ENCODE results near the gene PPP3R1.

The PPP3R1 gene

GRCh38 chr2:68236103-68236734 lies 16.1 kb downstream of the PPP3R1 start:
- no peak overlapping the region for H2AFZ ChIP-seq (ENCODE audit: low read depth)
- TF ChIP-seq CTCF (conservative IDR thresholded peaks at IDR 0.05; ENCODE audit: low read depth, low read length) = no peak
- H3K36me3 ChIP-seq (ENCODE audit: insufficient read depth) = no peaks in the 10 kb centered on the region
- peaks cover 89% of the 10 kb centered on the region for H4K20me1 ChIP-seq (ENCODE audit: insufficient read depth)
- no peaks in the 10 kb centered on the region for H3K27me3 ChIP-seq (ENCODE audit: insufficient read depth, low read depth)
- H3K4me1 ChIP-seq (ENCODE audit: low read depth, poor library complexity, severe bottlenecking) = peaks cover 56% of the 10 kb centered on the region
- no peak overlapping the region for H3K9ac ChIP-seq
- H3K4me3 ChIP-seq (IDR thresholded peaks at IDR 0.05; ENCODE audit: insufficient read depth, low read depth, low read length) = no peak overlapping the region
- peaks cover 98% of the 10 kb centered on the region for H3K79me2 ChIP-seq (ENCODE audit: insufficient read depth, low read depth)
- no peak overlapping the region for H3K4me2 ChIP-seq
- no peak overlapping the region for H3K27ac ChIP-seq

GRCh38 chr2:68235090-68235489 lies 17.2 kb downstream of the PPP3R1 start:
- Histone ChIP-seq H3K4me2 (no peak overlapping the region), H4K20me1 (ENCODE audit: insufficient read depth) (peaks cover 92% of the 10 kb centered on the region), H3K9ac (no peak overlapping the region), H3K27me3 (ENCODE audit: insufficient read depth, low read depth) (no peaks in the 10 kb centered on the region), H3K36me3 (ENCODE audit: insufficient read depth) (no peaks in the 10 kb centered on the region), H3K4me3 (IDR thresholded peaks at IDR 0.05; ENCODE audit: insufficient read depth, low read depth, low read length) (no peak overlapping the region), H3K79me2 (ENCODE audit: insufficient read depth, low read depth) (peaks cover 98% of the 10 kb centered on the region), H2AFZ (ENCODE audit: low read depth) (no peak overlapping the region), H3K4me1 (ENCODE audit: low read depth, poor library complexity, severe bottlenecking) (peaks cover 64% of the 10 kb centered on the region), H3K27ac (no peak overlapping the region)
- TF ChIP-seq CTCF (conservative IDR thresholded peaks at IDR 0.05; ENCODE audit: low read depth, low read length) = no peak

GRCh38 chr2:68234405-68234804 lies 17.9 kb downstream of the PPP3R1 start:
- Histone ChIP-seq H2AFZ (ENCODE audit: low read depth) (no peak overlapping the region), H4K20me1 (ENCODE audit: insufficient read depth) (peaks cover 93% of the 10 kb centered on the region), H3K27me3 (ENCODE audit: insufficient read depth, low read depth) (no peaks in the 10 kb centered on the region), H3K79me2 (ENCODE audit: insufficient read depth, low read depth) (peaks cover 98% of the 10 kb centered on the region), H3K4me3 (IDR thresholded peaks at IDR 0.05; ENCODE audit: insufficient read depth, low read depth, low read length) (no peak overlapping the region), H3K27ac (no peak overlapping the region), H3K9ac (no peak overlapping the region), H3K4me1 (ENCODE audit: low read depth, poor library complexity, severe bottlenecking) (peaks cover 58% of the 10 kb centered on the region), H3K4me2 (no peak overlapping the region), H3K36me3 (ENCODE audit: insufficient read depth) (no peaks in the 10 kb centered on the region)
- no peak for TF ChIP-seq CTCF (conservative IDR thresholded peaks at IDR 0.05; ENCODE audit: low read depth, low read length)

GRCh38 chr2:68231061-68231372 lies 21.3 kb downstream of the PPP3R1 start:
- Histone ChIP-seq H3K27me3 (ENCODE audit: insufficient read depth, low read depth) (no peaks in the 10 kb centered on the region), H3K4me1 (ENCODE audit: low read depth, poor library complexity, severe bottlenecking) (peaks cover 44% of the 10 kb centered on the region), H3K79me2 (ENCODE audit: insufficient read depth, low read depth) (peaks cover 98% of the 10 kb centered on the region), H3K36me3 (ENCODE audit: insufficient read depth) (no peaks in the 10 kb centered on the region), H2AFZ (ENCODE audit: low read depth) (no peak overlapping the region), H3K27ac (no peak overlapping the region), H3K4me3 (IDR thresholded peaks at IDR 0.05; ENCODE audit: insufficient read depth, low read depth, low read length) (no peak overlapping the region), H3K4me2 (no peak overlapping the region), H4K20me1 (ENCODE audit: insufficient read depth) (peaks cover 90% of the 10 kb centered on the region), H3K9ac (no peak overlapping the region)
- TF ChIP-seq CTCF (conservative IDR thresholded peaks at IDR 0.05; ENCODE audit: low read depth, low read length) = no peak
